Thyroid gland (tissue), 4 donors: ENCODE measurements around the gene LYRM2.

Source experiments
- POLR2A ChIP-seq, 2 donors: fragments of 450-650 bp; IDR thresholded peaks; one replicate each; pipeline ENCODE4 v1.6.1; 2017; ENCODE audit warnings: antibody characterized with exemption in 2 of 2, mild to moderate bottlenecking in 2 of 2, moderate library complexity in 1 of 2
- TF ChIP-seq, protein P1 (sequence below), 6 experiments: fragments of 200-600 bp in 3 of 6; fragments of 450-650 bp in 3 of 6; sonication (generic) in 3 of 6; IDR thresholded peaks; one replicate each; pipeline ENCODE4 v1.5.1; 2016 to 2019; ENCODE audit warnings: antibody characterized with exemption in 6 of 6, mild to moderate bottlenecking in 2 of 6, inconsistent platforms in 1 of 6, moderate library complexity in 1 of 6

DNA sequence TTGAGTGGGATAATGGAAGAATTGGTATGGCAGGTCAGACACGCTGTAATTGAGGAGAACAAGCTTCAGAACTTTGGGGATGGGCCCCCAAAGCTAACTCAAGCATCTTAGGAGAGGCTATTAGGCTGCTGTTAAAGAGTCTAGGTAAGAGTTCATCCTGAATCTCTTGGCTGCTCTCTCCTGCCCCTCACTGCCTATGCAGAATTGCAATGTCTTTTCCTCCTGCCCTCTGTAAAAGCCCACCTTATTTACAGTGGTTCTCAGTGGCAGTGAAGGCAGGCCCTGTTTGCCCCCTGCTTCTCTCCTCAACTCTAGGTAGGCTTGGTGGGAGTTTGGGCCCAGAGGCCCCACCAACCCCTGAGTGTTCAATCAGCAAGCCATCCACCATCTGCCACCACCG lies 55.0 kb downstream of the LYRM2 start:
- TF ChIP-seq, protein P1, sequence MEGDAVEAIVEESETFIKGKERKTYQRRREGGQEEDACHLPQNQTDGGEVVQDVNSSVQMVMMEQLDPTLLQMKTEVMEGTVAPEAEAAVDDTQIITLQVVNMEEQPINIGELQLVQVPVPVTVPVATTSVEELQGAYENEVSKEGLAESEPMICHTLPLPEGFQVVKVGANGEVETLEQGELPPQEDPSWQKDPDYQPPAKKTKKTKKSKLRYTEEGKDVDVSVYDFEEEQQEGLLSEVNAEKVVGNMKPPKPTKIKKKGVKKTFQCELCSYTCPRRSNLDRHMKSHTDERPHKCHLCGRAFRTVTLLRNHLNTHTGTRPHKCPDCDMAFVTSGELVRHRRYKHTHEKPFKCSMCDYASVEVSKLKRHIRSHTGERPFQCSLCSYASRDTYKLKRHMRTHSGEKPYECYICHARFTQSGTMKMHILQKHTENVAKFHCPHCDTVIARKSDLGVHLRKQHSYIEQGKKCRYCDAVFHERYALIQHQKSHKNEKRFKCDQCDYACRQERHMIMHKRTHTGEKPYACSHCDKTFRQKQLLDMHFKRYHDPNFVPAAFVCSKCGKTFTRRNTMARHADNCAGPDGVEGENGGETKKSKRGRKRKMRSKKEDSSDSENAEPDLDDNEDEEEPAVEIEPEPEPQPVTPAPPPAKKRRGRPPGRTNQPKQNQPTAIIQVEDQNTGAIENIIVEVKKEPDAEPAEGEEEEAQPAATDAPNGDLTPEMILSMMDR (IDR thresholded peaks at IDR 0.05): no peak
- no peak for TF ChIP-seq POLR2A (IDR thresholded peaks at IDR 0.05)
